LNCaP clone FGC (cell line): ENCODE measurements around the gene SSB.
"Not testable (repeated sequence)": the region's sequence is repeated elsewhere in the genome, so short reads cannot be mapped to it uniquely, and the experiment has no call there.

Experiments used
- DNase-seq: peaks from one replicate; pipeline ENCODE4 v3.0.0-alpha.2; 2011; ENCODE audit warnings: low read depth
- H3K4me3 ChIP-seq: 2 replicates; pipeline ENCODE4 v1.5.1; 2011; ENCODE audit warnings: mild to moderate bottlenecking, low read depth, low read length, control low read depth
- TF ChIP-seq, protein P1 (sequence below): IDR thresholded peaks from 2 replicates; pipeline ENCODE4 v1.5.1; 2012; ENCODE audit warnings: mild to moderate bottlenecking; ENCODE audit not compliant: control insufficient read depth, insufficient read depth; ENCODE audit errors: extremely low read depth

Gene SSB

DNA sequence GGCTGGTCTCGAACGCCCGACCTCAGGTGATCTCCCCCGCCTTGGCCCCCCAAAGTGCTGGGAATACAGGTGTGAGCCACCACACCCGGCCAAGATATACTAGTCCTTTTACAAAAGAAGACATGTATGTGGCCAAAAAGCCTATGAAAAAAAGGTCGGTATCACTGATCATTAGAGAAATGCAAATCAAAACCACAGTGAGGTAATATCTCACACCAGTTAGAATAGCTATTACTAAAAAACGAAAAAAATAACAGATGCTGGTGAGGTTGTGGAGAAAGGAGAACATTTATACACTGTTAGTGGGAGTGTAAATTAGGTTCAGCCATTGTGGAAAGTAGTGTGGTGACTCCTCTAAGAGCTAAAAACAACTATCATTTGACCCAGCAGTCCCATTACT is 38.7 kb upstream of the SSB start:
- DNase-seq: no peak
- H3K4me3 ChIP-seq: no peak overlapping the region
- TF ChIP-seq, protein P1, sequence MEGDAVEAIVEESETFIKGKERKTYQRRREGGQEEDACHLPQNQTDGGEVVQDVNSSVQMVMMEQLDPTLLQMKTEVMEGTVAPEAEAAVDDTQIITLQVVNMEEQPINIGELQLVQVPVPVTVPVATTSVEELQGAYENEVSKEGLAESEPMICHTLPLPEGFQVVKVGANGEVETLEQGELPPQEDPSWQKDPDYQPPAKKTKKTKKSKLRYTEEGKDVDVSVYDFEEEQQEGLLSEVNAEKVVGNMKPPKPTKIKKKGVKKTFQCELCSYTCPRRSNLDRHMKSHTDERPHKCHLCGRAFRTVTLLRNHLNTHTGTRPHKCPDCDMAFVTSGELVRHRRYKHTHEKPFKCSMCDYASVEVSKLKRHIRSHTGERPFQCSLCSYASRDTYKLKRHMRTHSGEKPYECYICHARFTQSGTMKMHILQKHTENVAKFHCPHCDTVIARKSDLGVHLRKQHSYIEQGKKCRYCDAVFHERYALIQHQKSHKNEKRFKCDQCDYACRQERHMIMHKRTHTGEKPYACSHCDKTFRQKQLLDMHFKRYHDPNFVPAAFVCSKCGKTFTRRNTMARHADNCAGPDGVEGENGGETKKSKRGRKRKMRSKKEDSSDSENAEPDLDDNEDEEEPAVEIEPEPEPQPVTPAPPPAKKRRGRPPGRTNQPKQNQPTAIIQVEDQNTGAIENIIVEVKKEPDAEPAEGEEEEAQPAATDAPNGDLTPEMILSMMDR: no peak

DNA sequence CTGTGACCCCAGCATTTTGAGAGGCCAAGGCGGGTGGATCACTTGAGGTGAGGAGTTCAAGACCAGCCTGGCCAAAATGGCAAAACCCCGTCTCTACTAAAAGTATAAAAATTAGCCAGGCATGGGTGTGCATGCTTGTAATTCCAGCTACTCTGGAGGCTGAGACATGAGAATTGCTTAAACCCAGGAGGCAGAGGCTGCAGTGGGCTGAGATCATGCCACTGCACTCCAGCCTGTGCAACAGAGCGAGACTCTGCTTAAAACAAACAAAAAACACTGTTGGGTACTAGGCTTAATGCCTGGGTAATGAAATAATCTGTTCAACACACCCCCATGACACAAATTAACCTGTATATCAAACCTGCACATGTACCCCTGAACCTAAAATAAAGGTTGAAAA is 37.9 kb upstream of the SSB start:
- not testable (repeated sequence) for DNase-seq, H3K4me3 ChIP-seq

DNA sequence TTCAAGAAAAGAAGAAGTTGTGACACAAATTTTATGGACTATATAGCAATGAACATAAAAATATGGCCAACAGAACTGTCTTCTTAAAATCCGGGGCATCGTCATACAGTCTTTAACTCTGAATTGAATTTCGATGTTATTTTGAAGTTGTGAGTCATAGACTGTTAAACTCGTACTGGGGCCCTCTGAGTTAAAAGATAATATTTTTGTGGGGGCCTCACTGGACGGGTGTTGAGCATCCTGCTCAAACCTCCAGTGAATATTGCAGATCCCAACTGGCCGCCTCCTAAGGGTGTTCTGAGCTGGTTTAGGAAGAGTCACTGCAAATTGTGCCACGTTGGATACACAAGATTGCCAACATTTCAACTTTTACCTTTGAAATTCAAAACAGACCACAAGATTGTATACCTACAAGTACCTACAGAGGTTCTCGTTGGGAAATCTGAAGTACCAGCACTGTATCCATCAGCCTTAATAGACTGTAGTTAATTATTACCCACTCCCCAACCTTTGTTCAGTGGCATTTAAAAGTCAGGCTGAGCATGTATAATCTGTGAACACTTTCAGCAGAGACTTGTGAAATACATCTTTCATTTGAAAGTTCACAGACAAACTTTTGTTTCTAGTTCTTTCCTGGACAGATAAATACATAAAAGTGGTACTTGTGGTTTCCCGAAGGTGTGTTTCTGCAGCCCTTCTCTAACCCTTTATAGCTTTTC is 37.3 kb upstream of the SSB start:
- TF ChIP-seq, protein P1: no peak
- no peak overlapping the region for H3K4me3 ChIP-seq
- no peak for DNase-seq

- no peak overlapping the region for H3K4me3 ChIP-seq
- DNase-seq: no peak
- TF ChIP-seq, protein P1: no peak
Observed at GRCh38 chr2:169761970-169762292, 36.7 kb upstream of the SSB start.

DNA sequence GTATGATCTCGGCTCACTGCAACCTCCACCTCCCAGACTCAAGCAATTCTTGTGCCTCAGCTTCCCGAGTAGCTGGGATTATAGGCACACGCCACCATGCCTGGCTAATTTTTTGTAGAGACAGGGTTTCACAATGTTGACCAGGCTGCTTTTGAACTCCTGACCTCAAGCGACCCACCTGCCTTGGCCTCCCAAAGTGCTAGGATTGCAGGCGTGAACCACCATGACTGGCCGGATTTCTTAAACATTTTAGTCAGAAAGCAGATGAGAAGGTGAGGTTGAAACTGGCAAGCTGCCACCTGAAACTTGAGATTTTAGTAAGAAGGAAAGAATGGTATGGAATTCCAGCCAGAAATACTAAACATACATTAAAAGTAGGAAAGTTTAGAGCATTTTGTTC is 33.1 kb upstream of the SSB start:
- no peak overlapping the region for H3K4me3 ChIP-seq
- TF ChIP-seq, protein P1: no peak
- peak; percentile 21 for DNase-seq

- peak; percentile 22 for DNase-seq
- TF ChIP-seq, protein P1: peak; percentile 69
- no peak overlapping the region for H3K4me3 ChIP-seq
Observed at GRCh38 chr2:169767243-169767888, 31.3 kb upstream of the SSB start.

DNA sequence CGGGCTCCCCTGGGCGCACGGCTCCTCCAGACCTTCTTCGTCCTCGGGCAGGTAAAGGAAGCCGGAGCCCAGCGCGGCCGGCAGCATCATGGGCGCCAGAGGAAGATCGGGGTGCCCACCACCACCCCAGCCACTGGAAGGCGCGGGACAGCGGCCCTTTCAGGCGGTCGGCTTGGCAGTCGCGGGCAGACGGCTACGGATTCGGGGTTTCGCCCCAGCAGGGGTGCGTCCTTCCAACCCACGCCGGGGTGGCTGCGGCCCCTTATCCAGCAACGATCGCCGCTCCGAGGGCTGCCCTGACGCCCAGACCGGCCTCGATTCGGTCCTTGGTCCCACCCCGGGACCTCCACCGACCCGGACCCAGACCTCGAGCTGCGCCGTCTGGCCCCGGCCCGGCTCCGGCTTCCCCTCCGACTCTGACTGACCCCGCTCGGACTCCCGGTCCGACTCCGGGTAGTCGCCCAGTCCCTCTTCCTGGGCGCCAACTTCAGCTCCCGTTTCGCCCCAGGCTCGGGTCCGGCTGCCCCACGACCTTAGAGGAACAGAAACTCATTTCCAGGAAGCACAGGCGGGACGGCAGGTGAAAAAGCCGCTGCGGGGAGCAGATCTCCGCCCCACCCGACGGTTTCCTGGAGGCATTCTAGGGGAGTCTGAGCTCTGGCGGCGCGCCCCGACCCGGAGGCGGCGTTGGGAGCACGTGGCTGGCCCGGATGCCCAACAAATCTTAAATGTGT is 30.2 kb upstream of the SSB start:
- no peak for DNase-seq
- H3K4me3 ChIP-seq: no peak overlapping the region
- TF ChIP-seq, protein P1: no peak
